K562 (cell line): ENCODE measurements around the gene GATA5. TPM values are rescaled to one million over a fixed set of nuclear protein-coding genes. Genes with fewer than 3 reads are reported as not detected.

Experiments
- ATAC-seq: fragments of 200-7000 bp; cut with Tn5 transposase; 3 replicates; pipeline ENCODE4 v1.9.1; 2020; ENCODE audit warnings: moderate library complexity
- BruUV-seq: library from RNA; stranded (reverse); fragments of 400-500 nt; replicated peaks from 2 replicates; lab custom pipeline; 2021; lab: Mats Ljungman, UMichigan
- CTCF ChIA-PET: fragments of 300-600 bp; formaldehyde crosslinking; extraction: SDS; loops from one replicate; lab custom pipeline; 2021; ENCODE audit warnings: low intra/inter-chr PET ratio; lab: Yijun Ruan, JAX
- POLR2A ChIA-PET: fragments of 300-600, 350-650 bp; sonication (Branson Sonifier 250); formaldehyde crosslinking; extraction: SDS; loops from one replicate; lab custom pipeline; 2021; ENCODE audit warnings: antibody characterized with exemption, inconsistent platforms; lab: Yijun Ruan, JAX
- DNase-seq, 4 experiments: peaks; one replicate each; pipeline versions ENCODE4 v3.0.0 to v3.0.0-alpha.2; 2011 to 2018; ENCODE audit warnings: low spot score in 3 of 4, mixed read lengths in 3 of 4; ENCODE audit errors: extremely low read depth in 1 of 4
- FAIRE-seq: peaks from 2 replicates; lab custom pipeline; 2011; peaks lifted over from hg19 to GRCh38; lab: Jason Lieb, UNC
- H2AFZ ChIP-seq: 2 replicates; pipeline ENCODE4 v1.6.0; 2011; ENCODE audit warnings: low read depth, low read length, control low read depth, inconsistent platforms
- H3K27ac ChIP-seq: fragments of 200-600 bp; 3 replicates; pipeline ENCODE4 v1.8.0; 2011; ENCODE audit warnings: low read depth, mild to moderate bottlenecking, control low read depth, inconsistent platforms, low read length, moderate library complexity, mixed read lengths; ENCODE audit errors: extremely low read depth
- H3K27me3 ChIP-seq, 2 experiments: fragments of 300-600 bp in 1 of 2; 2 replicates in 1 of 2; 3 replicates in 1 of 2; pipeline versions ENCODE4 v1.6.0 to v1.8.0; 2011; ENCODE audit warnings: inconsistent platforms in 2 of 2, low read length in 2 of 2, mild to moderate bottlenecking in 1 of 2, mixed read lengths in 1 of 2, moderate library complexity in 1 of 2; ENCODE audit not compliant: control insufficient read depth in 2 of 2, insufficient read depth in 2 of 2
- H3K36me3 ChIP-seq: fragments of 300-600 bp; 3 replicates; pipeline ENCODE4 v1.8.0; 2011; ENCODE audit warnings: mild to moderate bottlenecking, low read length, inconsistent platforms; ENCODE audit not compliant: control insufficient read depth, insufficient read depth
- H3K4me1 ChIP-seq, 2 experiments: fragments of 200-600 bp in 1 of 2; replicated peaks in 1 of 2; 2 replicates in 1 of 2; 3 replicates in 1 of 2; pipeline versions ENCODE4 v1.5.1 to v1.8.0; 2011; ENCODE audit warnings: inconsistent platforms in 2 of 2, low read length in 2 of 2, mild to moderate bottlenecking in 1 of 2, mixed read lengths in 1 of 2, moderate library complexity in 1 of 2; ENCODE audit not compliant: control insufficient read depth in 2 of 2, insufficient read depth in 2 of 2
- H3K4me2 ChIP-seq: 2 replicates; pipeline ENCODE4 v1.6.1; 2011; ENCODE audit warnings: low read length, control low read depth, inconsistent platforms, mixed read lengths; ENCODE audit not compliant: insufficient read depth
- H3K4me3 ChIP-seq: fragments of 200-600 bp; sonication (generic), shearing (Covaris generic); 2 replicates; pipeline ENCODE4 v1.5.1; 2016; ENCODE audit warnings: control low read depth, inconsistent platforms
- H3K79me2 ChIP-seq: fragments of 200-600 bp; 3 replicates; pipeline ENCODE4 v1.8.0; 2011; ENCODE audit warnings: low read length, inconsistent platforms; ENCODE audit not compliant: control insufficient read depth, insufficient read depth
- H3K9ac ChIP-seq, 2 experiments: 2 replicates each; pipeline versions ENCODE4 v1.6.0 to v1.6.1; 2011; ENCODE audit warnings: low read depth in 2 of 2, low read length in 2 of 2, control low read depth in 1 of 2, inconsistent platforms in 1 of 2, mild to moderate bottlenecking in 1 of 2, mixed read lengths in 1 of 2; ENCODE audit not compliant: insufficient read depth in 1 of 2
- H3K9me1 ChIP-seq: one replicate; pipeline ENCODE4 v1.6.0; 2011; ENCODE audit warnings: inconsistent platforms, mild to moderate bottlenecking, low read length, moderate library complexity; ENCODE audit not compliant: control insufficient read depth, insufficient read depth
- H3K9me3 ChIP-seq: replicated peaks from 2 replicates; pipeline ENCODE4 v1.5.1; 2011; ENCODE audit warnings: low read depth, low read length, inconsistent platforms; ENCODE audit not compliant: control insufficient read depth, insufficient read depth
- H4K20me1 ChIP-seq: replicated peaks from 2 replicates; pipeline ENCODE4 v1.6.1; 2011; ENCODE audit warnings: low read length, inconsistent platforms, mixed read lengths; ENCODE audit not compliant: control insufficient read depth, insufficient read depth
- ARID1B ChIP-seq: fragments of 450-650 bp; IDR thresholded peaks from 2 replicates; pipeline ENCODE4 v1.6.1; 2016; ENCODE audit warnings: antibody characterized with exemption, mild to moderate bottlenecking, inconsistent platforms
- DMBX1 ChIP-seq: fragments of 250-450 bp; sonication (Bioruptor Pico); IDR thresholded peaks from 2 replicates; pipeline ENCODE4 v1.8.0; 2022; ENCODE audit warnings: inconsistent platforms, mild to moderate bottlenecking, moderate library complexity, borderline replicate concordance
- PHTF2 ChIP-seq: fragments of 250-450 bp; sonication (Bioruptor Pico); IDR thresholded peaks from 2 replicates; pipeline ENCODE4 v1.5.0; 2021; ENCODE audit warnings: mild to moderate bottlenecking
- RBM14 ChIP-seq: fragments of 200-400 bp; formaldehyde crosslinking; IDR thresholded peaks from 2 replicates; pipeline ENCODE4 v1.6.1; 2018; ENCODE audit warnings: low read depth, mild to moderate bottlenecking, low read length, moderate library complexity, borderline replicate concordance; ENCODE audit not compliant: insufficient read depth
- ZBTB2 ChIP-seq: fragments of 450-650 bp; IDR thresholded peaks from 2 replicates; pipeline ENCODE4 v1.6.1; 2016; ENCODE audit warnings: antibody characterized with exemption
- WGBS: fragments of 100-300 bp; shearing (Covaris generic); methylation state at CpG from one replicate; pipeline ENCODE4 v1.1.6; 2016; ENCODE audit warnings: low coverage, mixed read lengths; ENCODE audit not compliant: insufficient coverage; ENCODE audit errors: missing lambda C conversion rate; 5-methylcytosine and 5-hydroxymethylcytosine counted together
- in situ Hi-C: fragments of 300-500 bp; cut with MboI; formaldehyde crosslinking; loops from 4 replicates; pipeline ENCODE4 v1.15.0; 2018; ENCODE audit warnings: inconsistent platforms, mixed read lengths
- intact Hi-C: fragments of 100-400 bp; cut with micrococcal nuclease; formaldehyde crosslinking; loops from 2 replicates; pipeline ENCODE4 v1.14.2; 2022
- polyA plus RNA-seq, 8 experiments: library from polyadenylated mRNA; depleted of rRNA in 4 of 8; stranded (reverse) in 5 of 8; unstranded in 3 of 8; fragments of >200 nt; fragmentation: Nextera tagmentation in 2 of 8; fragmentation: Illumina TruSeq in 1 of 8; extraction: Ambion mirVana in 2 of 8; extraction: Trizol in 1 of 8; gene quantifications; 2 replicates each; pipeline versions ENCODE4 v1.2.1 to v1.2.3, GENCODE V29; 2011 to 2014; ENCODE audit warnings: inconsistent platforms in 1 of 8, missing spikeins in 1 of 8
- total RNA-seq, 7 experiments: library from RNA; depleted of rRNA in 6 of 7; stranded (reverse); fragments of >200 nt in 6 of 7; fragmentation: Illumina TruSeq in 2 of 7; extraction: Trizol in 2 of 7; gene quantifications; 2 replicates each; pipeline versions ENCODE4 v1.2.1 to v1.2.3, GENCODE V29; 2011 to 2021; ENCODE audit warnings: low replicate concordance in 1 of 7
- TF ChIP-seq, protein P1 (sequence below): fragments of 250-450 bp; sonication (Bioruptor Pico); IDR thresholded peaks from 2 replicates; pipeline ENCODE4 v1.4.0; 2020

Gene GATA5
- total and polyA plus RNA-seq, 9 of the 15 experiments (the other 6 are each of a cell fraction or from before 2014, with no cell fraction given): 0.09 to 0.57 (median 0.20) TPM; not detected in 3

GRCh38 chr20:62415354-62416111 is 60.3 kb downstream of the GATA5 start:
- intact Hi-C loops: no loop called here
- WGBS: 13% methylated on average over 17 of the region's 24 CpGs
- Histone ChIP-seq H3K27me3 (peaks cover 10 to 31% of the 10 kb centered on the region in 2 experiments; a peak in 4 of 5 replicates), H3K4me2 (no peak overlapping the region), H3K9me1 (peaks cover 3% of the 10 kb centered on the region), H3K4me3 (no peak overlapping the region), H3K9ac (no peak overlapping the region; a peak in 1 of 4 replicates)
- no peak for ATAC-seq
- POLR2A ChIA-PET: interaction anchor here (0.6 kb wide), 1 partner anchor 772 kb away, joined by 3 read pairs; no protein-coding TSS in a partner anchor
- CTCF ChIA-PET: no interaction called here
- TF ChIP-seq DMBX1 (CRISPR knock-in tag) (no peak), PHTF2 (CRISPR knock-in tag) (no peak), ZBTB2 (no peak), ARID1B (no peak), RBM14 (no peak)
- TF ChIP-seq, protein P1, sequence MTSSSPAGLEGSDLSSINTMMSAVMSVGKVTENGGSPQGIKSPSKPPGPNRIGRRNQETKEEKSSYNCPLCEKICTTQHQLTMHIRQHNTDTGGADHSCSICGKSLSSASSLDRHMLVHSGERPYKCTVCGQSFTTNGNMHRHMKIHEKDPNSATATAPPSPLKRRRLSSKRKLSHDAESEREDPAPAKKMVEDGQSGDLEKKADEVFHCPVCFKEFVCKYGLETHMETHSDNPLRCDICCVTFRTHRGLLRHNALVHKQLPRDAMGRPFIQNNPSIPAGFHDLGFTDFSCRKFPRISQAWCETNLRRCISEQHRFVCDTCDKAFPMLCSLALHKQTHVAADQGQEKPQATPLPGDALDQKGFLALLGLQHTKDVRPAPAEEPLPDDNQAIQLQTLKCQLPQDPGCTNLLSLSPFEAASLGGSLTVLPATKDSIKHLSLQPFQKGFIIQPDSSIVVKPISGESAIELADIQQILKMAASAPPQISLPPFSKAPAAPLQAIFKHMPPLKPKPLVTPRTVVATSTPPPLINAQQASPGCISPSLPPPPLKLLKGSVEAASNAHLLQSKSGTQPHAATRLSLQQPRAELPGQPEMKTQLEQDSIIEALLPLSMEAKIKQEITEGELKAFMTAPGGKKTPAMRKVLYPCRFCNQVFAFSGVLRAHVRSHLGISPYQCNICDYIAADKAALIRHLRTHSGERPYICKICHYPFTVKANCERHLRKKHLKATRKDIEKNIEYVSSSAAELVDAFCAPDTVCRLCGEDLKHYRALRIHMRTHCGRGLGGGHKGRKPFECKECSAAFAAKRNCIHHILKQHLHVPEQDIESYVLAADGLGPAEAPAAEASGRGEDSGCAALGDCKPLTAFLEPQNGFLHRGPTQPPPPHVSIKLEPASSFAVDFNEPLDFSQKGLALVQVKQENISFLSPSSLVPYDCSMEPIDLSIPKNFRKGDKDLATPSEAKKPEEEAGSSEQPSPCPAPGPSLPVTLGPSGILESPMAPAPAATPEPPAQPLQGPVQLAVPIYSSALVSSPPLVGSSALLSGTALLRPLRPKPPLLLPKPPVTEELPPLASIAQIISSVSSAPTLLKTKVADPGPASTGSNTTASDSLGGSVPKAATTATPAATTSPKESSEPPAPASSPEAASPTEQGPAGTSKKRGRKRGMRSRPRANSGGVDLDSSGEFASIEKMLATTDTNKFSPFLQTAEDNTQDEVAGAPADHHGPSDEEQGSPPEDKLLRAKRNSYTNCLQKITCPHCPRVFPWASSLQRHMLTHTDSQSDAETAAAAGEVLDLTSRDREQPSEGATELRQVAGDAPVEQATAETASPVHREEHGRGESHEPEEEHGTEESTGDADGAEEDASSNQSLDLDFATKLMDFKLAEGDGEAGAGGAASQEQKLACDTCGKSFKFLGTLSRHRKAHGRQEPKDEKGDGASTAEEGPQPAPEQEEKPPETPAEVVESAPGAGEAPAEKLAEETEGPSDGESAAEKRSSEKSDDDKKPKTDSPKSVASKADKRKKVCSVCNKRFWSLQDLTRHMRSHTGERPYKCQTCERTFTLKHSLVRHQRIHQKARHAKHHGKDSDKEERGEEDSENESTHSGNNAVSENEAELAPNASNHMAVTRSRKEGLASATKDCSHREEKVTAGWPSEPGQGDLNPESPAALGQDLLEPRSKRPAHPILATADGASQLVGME (CRISPR knock-in tag): no peak
- TF ChIP-seq, all 486 proteins: peak for 0
- H2AFZ ChIP-seq: no peak overlapping the region
- no peaks in the 10 kb centered on the region for H3K79me2 ChIP-seq
- no TSS peak for BruUV-seq
- H3K4me1 ChIP-seq: peaks cover 8 to 89% of the 10 kb centered on the region in 2 experiments; a peak in 4 of 5 replicates
- no peak overlapping the region for H3K27ac ChIP-seq
- in situ Hi-C loops: loop anchor here (5.0 to 10.0 kb wide), 2 partner anchors 77 to 199 kb away; no protein-coding TSS in a partner anchor
- no peak for FAIRE-seq
- no peaks in the 10 kb centered on the region for H3K9me3 ChIP-seq
- H3K36me3 ChIP-seq: no peaks in the 10 kb centered on the region
- DNase-seq: no peak
- 0 out of 2 replicates have a peak, but pooled peaks cover 6% of the 10 kb centered on the region for H4K20me1 ChIP-seq
